Measurements from ENCODE around the gene SELE.

SELE gene

DNA sequence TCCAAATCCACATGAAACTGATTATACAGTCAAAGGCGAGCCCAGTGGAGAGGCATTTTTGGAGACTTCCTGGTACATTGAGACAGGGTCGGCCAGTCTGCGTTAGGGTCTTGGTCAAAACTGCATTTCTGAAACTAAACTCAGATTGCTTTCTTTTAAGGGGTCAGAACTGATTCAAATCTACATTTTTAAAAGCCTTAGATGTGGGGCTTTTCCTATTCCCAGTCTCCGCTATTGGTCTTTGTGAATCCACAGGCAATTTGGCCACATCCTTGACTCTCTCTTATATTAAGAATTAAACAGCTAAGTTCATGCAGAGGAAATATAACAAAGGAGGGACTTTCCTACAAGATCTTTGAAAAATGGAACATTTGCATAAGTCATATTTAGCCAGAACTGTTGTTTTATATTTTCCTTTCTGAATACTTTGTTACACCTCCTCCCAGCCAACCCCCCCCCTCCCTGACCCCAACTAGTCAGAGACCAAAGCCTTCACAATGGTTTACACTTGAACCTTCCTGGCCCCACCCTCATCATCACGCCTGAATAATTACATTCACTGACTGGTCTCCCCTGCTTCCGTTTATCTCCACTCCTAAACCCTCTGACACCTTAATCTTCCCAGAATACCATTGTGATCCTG lies 53.4 kb downstream of the SELE start:
- peak; percentile 41 for DNase-seq

DNA sequence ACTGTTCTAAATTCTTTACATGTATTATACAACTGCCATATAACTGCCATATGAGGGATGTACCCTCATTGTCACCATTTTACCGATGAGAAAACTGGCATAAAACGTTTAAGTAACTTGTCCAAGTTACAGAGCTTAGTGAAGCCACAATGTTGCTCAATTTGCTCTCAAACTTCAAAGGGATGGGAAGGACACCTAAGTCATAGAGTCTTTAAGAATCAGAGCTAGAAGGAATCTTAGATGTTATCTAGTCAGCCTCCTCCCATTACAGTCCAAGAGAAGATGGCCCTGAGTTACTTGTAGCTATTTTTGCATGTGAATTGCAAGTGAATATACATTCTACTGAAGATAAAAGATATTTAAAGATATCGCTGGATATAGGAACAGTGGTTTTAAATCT lies 54.2 kb downstream of the SELE start:
- DNase-seq: no peak

DNA sequence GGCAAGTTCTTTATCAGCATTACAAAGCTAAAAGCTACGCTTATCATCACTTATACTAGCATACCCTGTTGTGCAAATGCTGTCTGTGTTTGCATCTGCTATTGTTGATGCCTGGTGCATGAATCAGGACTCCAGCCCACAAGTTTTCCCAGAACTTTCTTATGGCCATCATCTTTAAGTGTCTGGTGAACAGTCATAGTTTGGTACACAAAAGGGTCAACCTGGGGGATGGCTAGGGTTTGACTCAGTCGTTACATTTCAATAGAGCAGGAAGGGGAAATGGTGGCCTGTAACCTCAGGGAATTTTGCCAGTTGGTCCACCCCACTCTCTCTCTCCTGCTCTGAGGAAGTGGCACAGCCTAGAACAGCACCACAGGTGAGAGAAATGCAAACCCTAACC lies 57.9 kb downstream of the SELE start:
- DNase-seq: no peak
